ENCODE results near the gene PCDHB1.
"Not testable (repeated sequence)": the region's sequence is repeated elsewhere in the genome, so short reads cannot be mapped to it uniquely, and the experiment has no call there.

PCDHB1 gene

DNA sequence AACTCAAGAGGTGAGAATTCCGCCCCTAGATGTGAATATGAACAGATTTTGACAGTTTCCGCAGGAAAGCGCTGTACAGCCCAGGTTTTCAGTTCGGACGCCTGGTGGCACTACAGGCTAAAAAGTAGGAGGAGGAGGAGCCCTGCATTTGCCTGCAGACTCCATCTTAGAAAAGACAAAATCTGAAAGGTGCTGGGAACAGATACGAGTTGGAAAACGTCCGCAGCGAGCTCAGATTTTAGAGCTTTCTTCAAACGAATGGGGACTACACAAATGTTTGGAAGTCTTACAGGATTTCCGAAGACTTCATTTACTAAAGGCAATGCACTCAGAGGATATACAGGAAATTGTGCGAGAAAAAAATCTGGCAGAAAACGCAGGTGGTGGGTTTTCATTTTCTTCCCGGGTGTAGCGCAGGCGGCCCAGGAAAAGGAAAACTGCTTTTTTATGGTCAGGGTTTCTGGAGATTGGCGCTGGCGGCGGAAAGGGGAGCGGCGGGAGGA is 33.4 kb downstream of the PCDHB1 start:
- DNase-seq, result no peak

DNA sequence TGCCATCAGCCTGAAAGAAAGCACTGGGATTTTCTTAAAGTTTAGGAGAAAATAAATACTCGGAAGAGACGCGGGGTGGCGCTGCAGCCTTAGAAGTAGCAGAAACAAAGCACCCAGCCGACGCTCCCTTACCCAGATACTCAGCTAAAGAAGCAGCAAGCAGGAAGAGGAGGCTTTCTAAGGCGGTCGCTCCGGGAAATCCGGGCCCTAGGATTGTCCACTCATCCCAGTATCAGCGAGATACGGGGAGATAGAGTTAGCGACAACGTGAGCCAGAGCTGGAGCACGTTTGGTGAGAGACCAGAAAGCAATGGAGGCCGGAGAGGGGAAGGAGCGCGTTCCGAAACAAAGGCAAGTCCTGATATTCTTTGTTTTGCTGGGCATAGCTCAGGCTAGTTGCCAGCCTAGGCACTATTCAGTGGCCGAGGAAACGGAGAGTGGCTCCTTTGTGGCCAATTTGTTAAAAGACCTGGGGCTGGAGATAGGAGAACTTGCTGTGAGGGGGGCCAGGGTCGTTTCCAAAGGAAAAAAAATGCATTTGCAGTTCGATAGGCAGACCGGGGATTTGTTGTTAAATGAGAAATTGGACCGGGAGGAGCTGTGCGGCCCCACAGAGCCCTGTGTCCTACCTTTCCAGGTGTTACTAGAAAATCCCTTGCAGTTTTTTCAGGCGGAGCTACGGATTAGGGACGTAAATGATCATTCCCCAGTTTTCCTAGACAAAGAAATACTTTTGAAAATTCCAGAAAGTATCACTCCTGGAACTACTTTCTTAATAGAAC is 43.5 kb downstream of the PCDHB1 start, which contains the start of gene PCDHB2:
Gene PCDHB2 (plus strand): TSS at position 135 of the 782 bp plus-strand sequence. CDS start 176 bp downstream, at position 311.
- no peak for DNase-seq

DNA sequence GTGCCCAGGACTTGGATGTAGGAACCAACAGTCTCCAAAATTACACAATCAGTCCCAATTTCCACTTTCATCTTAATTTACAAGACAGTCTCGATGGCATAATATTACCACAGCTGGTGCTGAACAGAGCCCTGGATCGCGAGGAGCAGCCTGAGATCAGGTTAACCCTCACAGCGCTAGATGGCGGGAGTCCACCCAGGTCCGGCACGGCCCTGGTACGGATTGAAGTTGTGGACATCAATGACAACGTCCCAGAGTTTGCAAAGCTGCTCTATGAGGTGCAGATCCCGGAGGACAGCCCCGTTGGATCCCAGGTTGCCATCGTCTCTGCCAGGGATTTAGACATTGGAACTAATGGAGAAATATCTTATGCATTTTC is 44.1 kb downstream of the PCDHB1 start:
- DNase-seq, result no peak

DNA sequence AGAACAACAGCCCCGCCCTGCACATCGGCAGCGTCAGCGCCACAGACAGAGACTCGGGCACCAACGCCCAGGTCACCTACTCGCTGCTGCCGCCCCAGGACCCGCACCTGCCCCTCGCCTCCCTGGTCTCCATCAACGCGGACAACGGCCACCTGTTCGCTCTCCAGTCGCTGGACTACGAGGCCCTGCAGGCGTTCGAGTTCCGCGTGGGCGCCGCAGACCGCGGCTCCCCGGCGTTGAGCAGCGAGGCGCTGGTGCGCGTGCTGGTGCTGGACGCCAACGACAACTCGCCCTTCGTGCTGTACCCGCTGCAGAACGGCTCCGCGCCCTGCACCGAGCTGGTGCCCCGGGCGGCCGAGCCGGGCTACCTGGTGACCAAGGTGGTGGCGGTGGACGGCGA is 45.0 kb downstream of the PCDHB1 start:
- not testable (repeated sequence) for DNase-seq

DNA sequence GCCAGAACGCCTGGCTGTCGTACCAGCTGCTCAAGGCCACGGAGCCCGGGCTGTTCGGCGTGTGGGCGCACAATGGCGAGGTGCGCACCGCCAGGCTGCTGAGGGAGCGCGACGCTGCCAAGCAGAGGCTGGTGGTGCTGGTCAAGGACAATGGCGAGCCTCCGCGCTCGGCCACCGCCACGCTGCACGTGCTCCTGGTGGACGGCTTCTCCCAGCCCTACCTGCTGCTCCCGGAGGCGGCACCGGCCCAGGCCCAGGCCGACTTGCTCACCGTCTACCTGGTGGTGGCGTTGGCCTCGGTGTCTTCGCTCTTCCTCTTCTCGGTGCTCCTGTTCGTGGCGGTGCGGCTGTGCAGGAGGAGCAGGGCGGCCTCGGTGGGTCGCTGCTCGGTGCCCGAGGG is 45.4 kb downstream of the PCDHB1 start:
- DNase-seq, result not testable (repeated sequence)

DNA sequence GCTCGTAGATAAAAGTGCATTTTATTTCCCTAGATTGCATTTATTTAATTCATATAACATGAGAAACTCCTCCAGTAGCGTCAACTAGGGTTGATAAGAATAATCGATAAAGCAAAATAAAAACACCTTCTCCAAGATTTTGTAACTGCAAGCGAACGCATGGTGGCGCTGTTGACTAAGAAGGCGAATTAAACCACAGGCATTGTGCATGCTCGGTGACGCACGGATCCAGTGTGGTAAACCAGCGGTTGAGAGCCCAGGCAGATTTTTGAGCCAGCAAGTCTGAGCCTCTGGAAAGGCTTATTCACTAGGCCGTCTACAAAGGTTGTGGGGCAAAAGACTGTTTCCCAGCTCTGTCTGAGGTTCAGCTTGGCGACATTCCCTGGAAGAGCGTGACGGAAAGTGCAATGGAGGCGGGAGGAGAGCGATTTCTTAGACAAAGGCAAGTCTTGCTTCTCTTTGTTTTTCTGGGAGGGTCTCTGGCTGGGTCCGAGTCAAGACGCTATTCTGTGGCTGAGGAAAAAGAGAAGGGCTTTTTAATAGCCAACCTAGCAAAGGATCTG is 49.1 kb downstream of the PCDHB1 start, which contains the start of gene PCDHB3:
Gene PCDHB3 (plus strand): TSS at position 231 of the 563 bp plus-strand sequence. CDS start 177 bp downstream, at position 408.
- no peak for DNase-seq

DNA sequence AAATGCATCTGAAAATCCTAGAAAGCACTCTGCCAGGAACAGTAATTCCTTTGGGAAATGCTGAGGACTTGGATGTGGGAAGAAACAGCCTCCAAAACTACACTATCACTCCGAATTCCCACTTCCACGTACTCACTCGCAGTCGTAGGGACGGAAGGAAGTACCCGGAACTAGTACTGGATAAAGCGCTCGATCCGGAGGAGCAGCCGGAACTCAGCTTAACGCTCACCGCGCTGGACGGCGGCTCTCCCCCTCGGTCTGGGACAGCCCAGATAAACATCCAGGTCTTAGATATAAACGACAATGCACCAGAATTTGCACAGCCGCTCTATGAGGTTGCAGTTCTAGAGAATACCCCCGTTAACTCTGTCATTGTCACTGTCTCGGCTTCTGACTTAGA is 49.9 kb downstream of the PCDHB1 start:
- no peak for DNase-seq

DNA sequence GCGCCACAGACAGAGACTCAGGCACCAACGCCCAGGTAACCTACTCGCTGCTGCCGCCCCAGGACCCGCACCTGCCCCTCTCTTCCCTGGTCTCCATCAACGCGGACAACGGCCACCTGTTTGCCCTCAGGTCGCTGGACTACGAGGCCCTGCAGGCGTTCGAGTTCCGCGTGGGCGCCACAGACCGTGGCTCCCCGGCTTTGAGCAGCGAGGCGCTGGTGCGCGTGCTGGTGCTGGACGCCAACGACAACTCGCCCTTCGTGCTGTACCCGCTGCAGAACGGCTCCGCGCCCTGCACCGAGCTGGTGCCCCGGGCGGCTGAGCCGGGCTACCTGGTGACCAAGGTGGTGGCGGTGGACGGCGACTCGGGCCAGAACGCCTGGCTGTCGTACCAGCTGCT is 50.9 kb downstream of the PCDHB1 start:
- DNase-seq, result not testable (repeated sequence)

DNA sequence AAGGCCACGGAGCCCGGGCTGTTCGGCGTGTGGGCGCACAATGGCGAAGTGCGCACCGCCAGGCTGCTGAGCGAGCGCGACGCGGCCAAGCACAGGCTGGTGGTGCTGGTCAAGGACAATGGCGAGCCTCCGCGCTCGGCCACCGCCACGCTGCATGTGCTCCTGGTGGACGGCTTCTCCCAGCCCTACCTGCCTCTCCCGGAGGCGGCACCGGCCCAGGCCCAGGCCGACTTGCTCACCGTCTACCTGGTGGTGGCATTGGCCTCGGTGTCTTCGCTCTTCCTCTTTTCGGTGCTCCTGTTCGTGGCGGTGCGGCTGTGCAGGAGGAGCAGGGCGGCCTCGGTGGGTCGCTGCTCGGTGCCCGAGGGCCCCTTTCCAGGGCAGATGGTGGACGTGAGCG is 51.3 kb downstream of the PCDHB1 start:
- DNase-seq, result not testable (repeated sequence)

DNA sequence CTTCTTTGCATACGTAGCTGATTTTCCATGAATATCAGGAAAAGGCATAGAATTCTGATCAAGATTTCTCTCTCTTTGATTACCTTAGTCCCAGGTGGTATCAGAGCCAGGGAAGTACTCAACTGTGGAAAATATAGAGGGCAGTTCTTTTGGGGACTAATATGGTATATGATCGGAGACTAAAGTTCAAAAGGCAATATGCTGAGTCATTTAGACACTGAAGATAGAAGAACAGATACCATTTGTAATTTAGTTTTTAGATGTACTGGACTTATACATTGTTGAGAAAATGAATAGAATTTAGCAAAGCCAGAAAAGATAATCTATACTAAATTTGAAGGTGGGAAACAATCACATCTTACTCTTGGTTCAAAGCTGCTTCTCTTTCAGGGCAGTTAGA is 54.2 kb downstream of the PCDHB1 start:
- DNase-seq, result no peak
